GM23248 (cell line): ENCODE results near the gene DDI2.

Source experiments
- EZH2 ChIP-seq: fragments of 200-600 bp; sonication (generic); IDR thresholded peaks from 2 replicates; pipeline ENCODE4 v1.6.1; 2018; ENCODE audit warnings: antibody characterized with exemption, mild to moderate bottlenecking; ENCODE audit not compliant: insufficient read depth, poor library complexity, severe bottlenecking
- EZH2phosphoT487 ChIP-seq: fragments of 200-600 bp; sonication (generic); IDR thresholded peaks from 2 replicates; pipeline ENCODE4 v1.6.1; 2018; ENCODE audit warnings: antibody characterized with exemption, moderate library complexity, mild to moderate bottlenecking, low read depth; ENCODE audit not compliant: insufficient read depth

GRCh38 chr1:15573477-15573876, 43.8 kb upstream of the DDI2 start:
- TF ChIP-seq EZH2, result no peak
- no peak for TF ChIP-seq EZH2phosphoT487
